Spleen (tissue), 7 donors: ENCODE data around the gene PPP6R3.

Experiments used
- POLR2AphosphoS5 ChIP-seq, 3 donors: sonication (generic); formaldehyde crosslinking; IDR thresholded peaks; one replicate each; pipeline ENCODE4 v1.5.1; 2017; ENCODE audit warnings: antibody characterized with exemption in 3 of 3
- TF ChIP-seq, protein P1 (sequence below), 11 experiments: fragments of 200-600 bp in 7 of 11; fragments of 450-650 bp in 4 of 11; sonication (generic) in 4 of 11; IDR thresholded peaks in 8 of 11; conservative IDR thresholded peaks in 3 of 11; 1 replicate in 7 of 11; 2 replicates in 4 of 11; pipeline versions ENCODE4 v1.4.0 to v1.8.0; 2016 to 2021; ENCODE audit warnings: antibody characterized with exemption in 11 of 11, inconsistent platforms in 4 of 11, mild to moderate bottlenecking in 1 of 11
- donor health status: DM: no; HTN: no; CAD: no; lungs with moderate emphysema.
- donor health status: DM: no; HTN: no; CAD: no.
- donor health status: DM: no; HTN: no; CAD: no.

DNA sequence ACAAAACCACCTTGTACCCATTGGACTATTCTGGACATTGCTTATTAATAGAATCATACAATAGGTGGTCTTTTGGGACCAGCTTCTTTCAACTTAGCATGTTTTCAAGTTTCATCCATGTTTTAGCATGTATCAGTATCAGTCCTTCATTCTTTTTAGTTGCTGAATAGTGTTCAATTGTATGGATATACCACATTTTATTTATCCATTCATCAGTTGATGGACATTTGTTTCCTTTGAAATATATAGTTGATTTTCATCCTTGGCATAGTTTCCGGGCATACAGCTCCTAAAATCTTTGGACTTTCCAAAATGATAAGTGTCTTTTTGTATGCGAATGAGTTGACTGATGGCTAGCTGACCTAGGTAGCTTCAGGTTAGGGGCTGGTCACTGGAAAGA is 12.2 kb downstream of the PPP6R3 start:
- no peak for TF ChIP-seq POLR2AphosphoS5 (IDR thresholded peaks at IDR 0.05)
- TF ChIP-seq, protein P1, sequence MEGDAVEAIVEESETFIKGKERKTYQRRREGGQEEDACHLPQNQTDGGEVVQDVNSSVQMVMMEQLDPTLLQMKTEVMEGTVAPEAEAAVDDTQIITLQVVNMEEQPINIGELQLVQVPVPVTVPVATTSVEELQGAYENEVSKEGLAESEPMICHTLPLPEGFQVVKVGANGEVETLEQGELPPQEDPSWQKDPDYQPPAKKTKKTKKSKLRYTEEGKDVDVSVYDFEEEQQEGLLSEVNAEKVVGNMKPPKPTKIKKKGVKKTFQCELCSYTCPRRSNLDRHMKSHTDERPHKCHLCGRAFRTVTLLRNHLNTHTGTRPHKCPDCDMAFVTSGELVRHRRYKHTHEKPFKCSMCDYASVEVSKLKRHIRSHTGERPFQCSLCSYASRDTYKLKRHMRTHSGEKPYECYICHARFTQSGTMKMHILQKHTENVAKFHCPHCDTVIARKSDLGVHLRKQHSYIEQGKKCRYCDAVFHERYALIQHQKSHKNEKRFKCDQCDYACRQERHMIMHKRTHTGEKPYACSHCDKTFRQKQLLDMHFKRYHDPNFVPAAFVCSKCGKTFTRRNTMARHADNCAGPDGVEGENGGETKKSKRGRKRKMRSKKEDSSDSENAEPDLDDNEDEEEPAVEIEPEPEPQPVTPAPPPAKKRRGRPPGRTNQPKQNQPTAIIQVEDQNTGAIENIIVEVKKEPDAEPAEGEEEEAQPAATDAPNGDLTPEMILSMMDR (IDR thresholded peaks at IDR 0.05 in 8 of 11, conservative IDR thresholded peaks at IDR 0.05 in 3 of 11), result no peak
